CD4-positive, alpha-beta T cell treated with Interleukin-4 for 4 hours (primary cell): ENCODE data around the gene SLC29A3.

Source experiments
- DNase-seq: peaks from one replicate; pipeline ENCODE4 v3.0.0-alpha.2; 2020

Gene SLC29A3

GRCh38 chr10:71301371-71301916 is 17.6 kb upstream of the SLC29A3 start:
- no peak for DNase-seq

GRCh38 chr10:71302451-71302850 is 16.6 kb upstream of the SLC29A3 start:
- no peak for DNase-seq

GRCh38 chr10:71302874-71303568 is 16.0 kb upstream of the SLC29A3 start:
- peak; percentile 47 for DNase-seq

- DNase-seq = no peak
These were observed 15.5 kb upstream of the SLC29A3 start for GRCh38 chr10:71303569-71303907.

GRCh38 chr10:71304914-71305313 is 14.1 kb upstream of the SLC29A3 start:
- DNase-seq = no peak

GRCh38 chr10:71306979-71307378 is 12.1 kb upstream of the SLC29A3 start:
- no peak for DNase-seq

- DNase-seq = no peak
These were observed 11.5 kb upstream of the SLC29A3 start for GRCh38 chr10:71307469-71308085.

GRCh38 chr10:71308244-71308643 is 10.8 kb upstream of the SLC29A3 start:
- no peak for DNase-seq

- DNase-seq = no peak
These were observed 10.1 kb upstream of the SLC29A3 start for GRCh38 chr10:71308985-71309384.

- DNase-seq = no peak
These were observed 9.1 kb upstream of the SLC29A3 start for GRCh38 chr10:71309919-71310318.

GRCh38 chr10:71312220-71312619 is 6.8 kb upstream of the SLC29A3 start:
- no peak for DNase-seq

GRCh38 chr10:71312811-71313789 is 6.0 kb upstream of the SLC29A3 start:
- no peak for DNase-seq

- DNase-seq = peak; percentile 50
These were observed 4.9 kb upstream of the SLC29A3 start for GRCh38 chr10:71314028-71314693.

- no peak for DNase-seq
These were observed 4.3 kb upstream of the SLC29A3 start for GRCh38 chr10:71314694-71315225.

GRCh38 chr10:71316056-71316785 is 2.8 kb upstream of the SLC29A3 start:
- no peak for DNase-seq

GRCh38 chr10:71316786-71317160 is 2.3 kb upstream of the SLC29A3 start:
- no peak for DNase-seq

GRCh38 chr10:71317739-71318138 is 1.3 kb upstream of the SLC29A3 start:
- no peak for DNase-seq

GRCh38 chr10:71319800-71320392 is 837 bp downstream of the SLC29A3 start:
- DNase-seq = no peak

GRCh38 chr10:71320592-71320991 is 1.5 kb downstream of the SLC29A3 start:
- DNase-seq = no peak

- DNase-seq = no peak
These were observed 2.3 kb downstream of the SLC29A3 start for GRCh38 chr10:71321386-71321785.

- peak; percentile 4 for DNase-seq
These were observed 4.3 kb downstream of the SLC29A3 start for GRCh38 chr10:71323407-71323806.
